Ovary (tissue), 3 donors: Measurements from ENCODE around the gene RNF224.

Experiments used
- EP300 ChIP-seq: sonication (generic); formaldehyde crosslinking; IDR thresholded peaks from one replicate; pipeline ENCODE4 v1.6.1; 2017; ENCODE audit warnings: antibody characterized with exemption
- POLR2A ChIP-seq: fragments of 450-650 bp; IDR thresholded peaks from one replicate; pipeline ENCODE4 v1.6.1; 2017; ENCODE audit warnings: antibody characterized with exemption, mild to moderate bottlenecking, moderate library complexity
- TF ChIP-seq, protein P1 (sequence below), 3 donors: fragments of 450-650 bp in 2 of 3; fragments of 200-600 bp in 1 of 3; IDR thresholded peaks; one replicate each; pipeline versions ENCODE4 v1.5.1 to v1.8.0; 2016 to 2022; ENCODE audit warnings: antibody characterized with exemption in 3 of 3, mild to moderate bottlenecking in 1 of 3
- donor health status: DM: no; HTN: no; CAD: no.

DNA sequence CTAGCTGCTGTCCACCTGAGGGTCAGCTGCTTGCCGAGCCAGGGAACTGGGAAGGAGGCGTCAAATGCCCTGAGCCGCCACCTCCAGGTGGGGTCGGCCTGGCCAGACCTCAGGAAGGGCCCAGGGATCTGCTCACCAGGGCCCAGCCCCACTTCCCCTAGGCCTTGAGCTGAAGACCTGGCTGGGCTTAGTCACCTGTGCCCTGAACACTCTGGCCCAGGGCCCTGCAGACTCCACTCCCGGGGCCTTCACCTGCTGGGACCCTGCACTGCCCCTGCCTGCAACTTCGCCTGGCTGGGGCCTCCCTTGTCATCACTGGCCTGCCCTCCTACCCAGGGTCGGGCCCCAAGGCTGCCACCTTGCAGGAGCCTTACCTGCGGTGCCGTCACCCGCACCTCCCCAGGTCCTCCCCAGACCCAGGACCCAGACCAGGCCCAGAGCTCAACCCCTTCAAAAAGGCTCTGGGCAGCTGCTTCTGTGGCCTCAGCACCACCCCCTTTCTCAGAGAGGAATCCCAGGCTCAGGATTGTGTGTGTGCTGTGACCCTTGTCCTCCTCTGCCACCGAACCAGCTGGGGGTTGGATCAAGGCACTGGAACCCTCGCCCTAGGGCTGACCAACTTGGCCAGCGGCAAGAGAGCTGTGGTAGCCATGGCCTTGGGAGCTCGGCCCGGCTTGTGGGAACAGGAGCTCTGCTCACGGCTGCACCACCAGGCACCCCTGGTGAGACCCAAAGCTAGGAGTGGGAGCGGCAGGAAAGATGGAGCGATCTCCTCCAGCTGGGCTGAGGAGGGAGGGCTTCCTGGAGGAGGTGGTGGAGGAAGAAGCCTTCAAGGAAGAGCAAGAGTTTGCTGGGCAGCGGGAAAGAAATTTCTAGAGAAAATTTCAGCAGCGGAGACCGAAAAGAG lies 26.7 kb downstream of the RNF224 start:
- TF ChIP-seq, protein P1, sequence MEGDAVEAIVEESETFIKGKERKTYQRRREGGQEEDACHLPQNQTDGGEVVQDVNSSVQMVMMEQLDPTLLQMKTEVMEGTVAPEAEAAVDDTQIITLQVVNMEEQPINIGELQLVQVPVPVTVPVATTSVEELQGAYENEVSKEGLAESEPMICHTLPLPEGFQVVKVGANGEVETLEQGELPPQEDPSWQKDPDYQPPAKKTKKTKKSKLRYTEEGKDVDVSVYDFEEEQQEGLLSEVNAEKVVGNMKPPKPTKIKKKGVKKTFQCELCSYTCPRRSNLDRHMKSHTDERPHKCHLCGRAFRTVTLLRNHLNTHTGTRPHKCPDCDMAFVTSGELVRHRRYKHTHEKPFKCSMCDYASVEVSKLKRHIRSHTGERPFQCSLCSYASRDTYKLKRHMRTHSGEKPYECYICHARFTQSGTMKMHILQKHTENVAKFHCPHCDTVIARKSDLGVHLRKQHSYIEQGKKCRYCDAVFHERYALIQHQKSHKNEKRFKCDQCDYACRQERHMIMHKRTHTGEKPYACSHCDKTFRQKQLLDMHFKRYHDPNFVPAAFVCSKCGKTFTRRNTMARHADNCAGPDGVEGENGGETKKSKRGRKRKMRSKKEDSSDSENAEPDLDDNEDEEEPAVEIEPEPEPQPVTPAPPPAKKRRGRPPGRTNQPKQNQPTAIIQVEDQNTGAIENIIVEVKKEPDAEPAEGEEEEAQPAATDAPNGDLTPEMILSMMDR (IDR thresholded peaks at IDR 0.05), result no peak
- no peak for TF ChIP-seq POLR2A
- TF ChIP-seq EP300, result no peak
